ENCODE data around the gene GPR108.

- TF ChIP-seq CTCF (conservative IDR thresholded peaks at IDR 0.05; ENCODE audit: low read length) (no peak), EZH2phosphoT487 (IDR thresholded peaks at IDR 0.05; ENCODE audit: borderline replicate concordance) (no peak)
Observed at GRCh38 chr19:6692027-6692426, 45.4 kb downstream of the GPR108 start.
